SH-SY5Y (cell line): Measurements from ENCODE around the gene PAPSS2.

Experiments used
- GATA2 ChIP-seq: IDR thresholded peaks from 2 replicates; pipeline ENCODE4 v1.6.1; 2011; ENCODE audit warnings: mild to moderate bottlenecking, low read depth, low read length
- GATA3 ChIP-seq: IDR thresholded peaks from 2 replicates; pipeline ENCODE4 v1.6.1; 2011; ENCODE audit warnings: low read depth, mild to moderate bottlenecking, low read length, moderate library complexity

PAPSS2 gene

DNA sequence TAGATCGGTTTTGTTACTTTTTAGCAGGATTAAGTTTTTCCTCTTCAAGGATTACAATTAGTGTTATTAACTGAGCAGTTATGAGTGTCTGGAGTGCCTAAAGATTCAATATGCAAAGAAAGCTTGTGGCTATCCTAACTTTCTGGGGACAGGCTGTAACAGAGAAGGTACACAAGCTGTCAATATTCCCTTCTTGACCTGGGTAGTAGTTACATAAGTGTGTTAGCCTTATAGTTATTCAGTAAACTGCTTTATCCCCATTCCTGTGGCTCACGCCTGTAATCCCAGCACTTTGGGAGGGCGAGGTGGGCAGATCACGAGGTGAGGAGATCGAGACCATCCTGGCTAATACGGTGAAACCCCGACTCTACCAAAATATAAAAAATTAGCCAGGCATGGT lies 126.7 kb downstream of the PAPSS2 start:
- TF ChIP-seq GATA2 (no peak), GATA3 (no peak)

DNA sequence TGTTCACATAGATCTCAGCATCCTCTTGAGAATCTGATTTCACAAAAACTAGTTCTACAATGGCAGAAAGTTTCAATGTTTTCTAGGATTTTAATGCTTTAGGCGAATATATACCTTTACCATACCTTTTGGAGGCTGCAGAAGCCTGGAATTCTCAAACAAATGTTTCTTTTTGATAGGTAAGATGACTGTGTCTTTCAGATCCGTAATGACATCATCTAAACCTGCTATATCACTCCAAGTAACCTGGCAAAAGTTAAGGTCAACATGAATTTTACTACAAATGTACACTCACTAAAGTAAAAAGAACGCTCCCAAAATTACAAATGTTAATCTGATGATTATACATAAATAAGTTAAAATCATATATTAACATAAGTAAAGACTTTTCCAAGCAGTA lies 130.5 kb downstream of the PAPSS2 start:
- TF ChIP-seq GATA2: no peak
- no peak for TF ChIP-seq GATA3

DNA sequence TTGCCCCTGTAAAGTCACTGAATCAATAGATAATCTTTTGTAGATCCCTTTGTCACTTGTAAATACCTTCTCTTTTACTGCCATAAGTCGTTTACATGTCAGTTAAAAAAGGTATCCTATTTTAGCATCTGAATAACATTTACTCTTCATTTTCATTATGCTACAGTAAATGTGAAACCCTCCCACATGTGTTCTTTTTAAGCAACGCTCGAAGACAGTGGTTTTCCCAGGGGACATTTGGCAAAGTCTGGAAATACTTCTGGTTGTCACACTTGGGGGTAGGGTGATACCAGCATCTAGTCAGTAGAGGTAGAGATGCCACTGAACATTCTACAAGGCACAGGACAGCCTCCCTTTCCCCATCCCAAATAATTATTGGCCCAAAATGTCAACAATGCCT lies 134.6 kb downstream of the PAPSS2 start:
- no peak for TF ChIP-seq GATA2
